HG02588 (cell line): ENCODE results near the gene ERBB2.
"Not testable (repeated sequence)": the region's sequence is repeated elsewhere in the genome, so short reads cannot be mapped to it uniquely, and the experiment has no call there.

Experiments used
- ATAC-seq: cut with Tn5 transposase; IDR thresholded peaks from one replicate; pipeline ENCODE4 v1.9.1; 2021; ENCODE audit warnings: mild to moderate bottlenecking, moderate library complexity; ENCODE audit not compliant: unreplicated experiment

ERBB2 gene

GRCh38 chr17:39677542-39678339 lies 22.1 kb upstream of the ERBB2 start:
- ATAC-seq, result no peak

- no peak for ATAC-seq
These were observed 21.3 kb upstream of the ERBB2 start for GRCh38 chr17:39678340-39679116.

GRCh38 chr17:39679521-39680192 lies 20.2 kb upstream of the ERBB2 start:
- ATAC-seq, result no peak

- ATAC-seq, result no peak
These were observed 16.4 kb upstream of the ERBB2 start for GRCh38 chr17:39683295-39683939.

- no peak for ATAC-seq
These were observed 15.3 kb upstream of the ERBB2 start for GRCh38 chr17:39684369-39685192.

- no peak for ATAC-seq
These were observed 12.7 kb upstream of the ERBB2 start for GRCh38 chr17:39687101-39687545.

GRCh38 chr17:39687546-39688474 lies 12.1 kb upstream of the ERBB2 start, which contains the start of gene PGAP3:
Gene PGAP3 (minus strand): TSS chr17:39688057. CDS start chr17:39688014, 43 bp downstream.
- peak; percentile 79 for ATAC-seq

GRCh38 chr17:39688475-39688835 lies 11.4 kb upstream of the ERBB2 start:
- no peak for ATAC-seq

- ATAC-seq, result no peak
These were observed 10.9 kb upstream of the ERBB2 start for GRCh38 chr17:39688945-39689344.

GRCh38 chr17:39694593-39694992 lies 5.3 kb upstream of the ERBB2 start:
- ATAC-seq, result no peak

GRCh38 chr17:39695089-39695474 lies 4.8 kb upstream of the ERBB2 start:
- no peak for ATAC-seq

GRCh38 chr17:39696731-39697130 lies 3.1 kb upstream of the ERBB2 start:
- no peak for ATAC-seq

- no peak for ATAC-seq
These were observed 1.9 kb upstream of the ERBB2 start for GRCh38 chr17:39697961-39698360.

GRCh38 chr17:39699157-39699817 lies 577 bp upstream of the ERBB2 start:
- not testable (repeated sequence) for ATAC-seq

- ATAC-seq, result no peak
These were observed 504 bp downstream of the ERBB2 start for GRCh38 chr17:39700148-39700987.

- no peak for ATAC-seq
These were observed 1.3 kb downstream of the ERBB2 start for GRCh38 chr17:39701012-39701783.
